K562 (cell line): ENCODE results near the gene LRRC4. TPM values are rescaled to one million over a fixed set of nuclear protein-coding genes. Genes with fewer than 3 reads are reported as not detected.
A peak's percentile ranks its signal among the peaks of the same experiment; 100 is the strongest.

ENCODE experiments used
- ATAC-seq: fragments of 200-7000 bp; cut with Tn5 transposase; 3 replicates; pipeline ENCODE4 v1.9.1; 2020; ENCODE audit warnings: moderate library complexity
- BruUV-seq: library from RNA; stranded (reverse); fragments of 400-500 nt; replicated peaks from 2 replicates; lab custom pipeline; 2021; lab: Mats Ljungman, UMichigan
- CTCF ChIA-PET: fragments of 300-600 bp; formaldehyde crosslinking; extraction: SDS; loops from one replicate; lab custom pipeline; 2021; ENCODE audit warnings: low intra/inter-chr PET ratio; lab: Yijun Ruan, JAX
- POLR2A ChIA-PET: fragments of 300-600, 350-650 bp; sonication (Branson Sonifier 250); formaldehyde crosslinking; extraction: SDS; loops from one replicate; lab custom pipeline; 2021; ENCODE audit warnings: antibody characterized with exemption, inconsistent platforms; lab: Yijun Ruan, JAX
- DNase-seq, 4 experiments: peaks; one replicate each; pipeline versions ENCODE4 v3.0.0 to v3.0.0-alpha.2; 2011 to 2018; ENCODE audit warnings: low spot score in 3 of 4, mixed read lengths in 3 of 4; ENCODE audit errors: extremely low read depth in 1 of 4
- FAIRE-seq: peaks from 2 replicates; lab custom pipeline; 2011; peaks lifted over from hg19 to GRCh38; lab: Jason Lieb, UNC
- H2AFZ ChIP-seq: 2 replicates; pipeline ENCODE4 v1.6.0; 2011; ENCODE audit warnings: low read depth, low read length, control low read depth, inconsistent platforms
- H3K27ac ChIP-seq: fragments of 200-600 bp; 3 replicates; pipeline ENCODE4 v1.8.0; 2011; ENCODE audit warnings: low read depth, mild to moderate bottlenecking, control low read depth, inconsistent platforms, low read length, moderate library complexity, mixed read lengths; ENCODE audit errors: extremely low read depth
- H3K27me3 ChIP-seq, 2 experiments: fragments of 300-600 bp in 1 of 2; 2 replicates in 1 of 2; 3 replicates in 1 of 2; pipeline versions ENCODE4 v1.6.0 to v1.8.0; 2011; ENCODE audit warnings: inconsistent platforms in 2 of 2, low read length in 2 of 2, mild to moderate bottlenecking in 1 of 2, mixed read lengths in 1 of 2, moderate library complexity in 1 of 2; ENCODE audit not compliant: control insufficient read depth in 2 of 2, insufficient read depth in 2 of 2
- H3K36me3 ChIP-seq: fragments of 300-600 bp; 3 replicates; pipeline ENCODE4 v1.8.0; 2011; ENCODE audit warnings: mild to moderate bottlenecking, low read length, inconsistent platforms; ENCODE audit not compliant: control insufficient read depth, insufficient read depth
- H3K4me1 ChIP-seq, 2 experiments: fragments of 200-600 bp in 1 of 2; replicated peaks in 1 of 2; 2 replicates in 1 of 2; 3 replicates in 1 of 2; pipeline versions ENCODE4 v1.5.1 to v1.8.0; 2011; ENCODE audit warnings: inconsistent platforms in 2 of 2, low read length in 2 of 2, mild to moderate bottlenecking in 1 of 2, mixed read lengths in 1 of 2, moderate library complexity in 1 of 2; ENCODE audit not compliant: control insufficient read depth in 2 of 2, insufficient read depth in 2 of 2
- H3K4me2 ChIP-seq: 2 replicates; pipeline ENCODE4 v1.6.1; 2011; ENCODE audit warnings: low read length, control low read depth, inconsistent platforms, mixed read lengths; ENCODE audit not compliant: insufficient read depth
- H3K4me3 ChIP-seq: fragments of 200-600 bp; sonication (generic), shearing (Covaris generic); 2 replicates; pipeline ENCODE4 v1.5.1; 2016; ENCODE audit warnings: control low read depth, inconsistent platforms
- H3K79me2 ChIP-seq: fragments of 200-600 bp; 3 replicates; pipeline ENCODE4 v1.8.0; 2011; ENCODE audit warnings: low read length, inconsistent platforms; ENCODE audit not compliant: control insufficient read depth, insufficient read depth
- H3K9ac ChIP-seq, 2 experiments: 2 replicates each; pipeline versions ENCODE4 v1.6.0 to v1.6.1; 2011; ENCODE audit warnings: low read depth in 2 of 2, low read length in 2 of 2, control low read depth in 1 of 2, inconsistent platforms in 1 of 2, mild to moderate bottlenecking in 1 of 2, mixed read lengths in 1 of 2; ENCODE audit not compliant: insufficient read depth in 1 of 2
- H3K9me1 ChIP-seq: one replicate; pipeline ENCODE4 v1.6.0; 2011; ENCODE audit warnings: inconsistent platforms, mild to moderate bottlenecking, low read length, moderate library complexity; ENCODE audit not compliant: control insufficient read depth, insufficient read depth
- H3K9me3 ChIP-seq: replicated peaks from 2 replicates; pipeline ENCODE4 v1.5.1; 2011; ENCODE audit warnings: low read depth, low read length, inconsistent platforms; ENCODE audit not compliant: control insufficient read depth, insufficient read depth
- H4K20me1 ChIP-seq: replicated peaks from 2 replicates; pipeline ENCODE4 v1.6.1; 2011; ENCODE audit warnings: low read length, inconsistent platforms, mixed read lengths; ENCODE audit not compliant: control insufficient read depth, insufficient read depth
- CCAR2 ChIP-seq: fragments of 200-400 bp; formaldehyde crosslinking; IDR thresholded peaks from 2 replicates; pipeline ENCODE4 v1.6.1; 2017; ENCODE audit warnings: mild to moderate bottlenecking, low read depth, low read length
- EWSR1 ChIP-seq: fragments of 450-650 bp; IDR thresholded peaks from 2 replicates; pipeline ENCODE4 v1.6.1; 2018; ENCODE audit warnings: borderline replicate concordance, mild to moderate bottlenecking, low read depth, moderate library complexity; ENCODE audit not compliant: partially characterized antibody
- FOS ChIP-seq: IDR thresholded peaks from 3 replicates; pipeline ENCODE4 v1.6.1; 2011; ENCODE audit not compliant: insufficient read length; ENCODE audit errors: extremely low read depth
- GMEB1 ChIP-seq: fragments of 250-450 bp; sonication (Bioruptor Pico); IDR thresholded peaks from 2 replicates; pipeline ENCODE4 v1.4.0; 2020; ENCODE audit warnings: mild to moderate bottlenecking
- KDM1A ChIP-seq, 2 experiments: fragments of 450-650 bp; IDR thresholded peaks; 2 replicates each; pipeline ENCODE4 v1.6.1; 2016; ENCODE audit warnings: mild to moderate bottlenecking in 2 of 2
- KLF10 ChIP-seq: fragments of 250-450 bp; sonication (Bioruptor Pico); IDR thresholded peaks from 2 replicates; pipeline ENCODE4 v1.6.1; 2021; ENCODE audit warnings: matching md5 sums
- NCOA2 ChIP-seq, 2 experiments: fragments of 450-650 bp; IDR thresholded peaks; 2 replicates each; pipeline ENCODE4 v1.6.1; 2018; ENCODE audit warnings: mild to moderate bottlenecking in 2 of 2, moderate library complexity in 1 of 2; ENCODE audit not compliant: partially characterized antibody in 2 of 2
- NR2C2 ChIP-seq, 2 experiments: fragments of 200-800 bp in 1 of 2; sonication (Bioruptor generic) in 1 of 2; sonication (generic) in 1 of 2; formaldehyde crosslinking in 1 of 2; IDR thresholded peaks; 2 replicates each; pipeline versions ENCODE4 v1.6.1 to v1.8.0; 2016 to 2022; ENCODE audit warnings: mild to moderate bottlenecking in 1 of 2, missing compliant biosample characterization in 1 of 2, missing genetic modification characterization in 1 of 2, missing genetic modification reagents in 1 of 2
- OTX1 ChIP-seq: fragments of 450-650 bp; formaldehyde crosslinking; IDR thresholded peaks from 2 replicates; pipeline ENCODE4 v1.4.0; 2022; ENCODE audit warnings: mild to moderate bottlenecking
- POLR2AphosphoS5 ChIP-seq: IDR thresholded peaks from 2 replicates; pipeline ENCODE4 v1.6.1; 2011; ENCODE audit warnings: mild to moderate bottlenecking, low read depth, low read length, moderate library complexity; ENCODE audit not compliant: control insufficient read depth, insufficient read depth
- RAD51 ChIP-seq: fragments of 450-650 bp; IDR thresholded peaks from 2 replicates; pipeline ENCODE4 v1.7.1; 2016; ENCODE audit warnings: low read depth, mild to moderate bottlenecking, borderline replicate concordance
- SPI1 ChIP-seq: IDR thresholded peaks from 2 replicates; pipeline ENCODE4 v1.6.1; 2011; ENCODE audit warnings: low read depth, low read length, control low read depth, borderline replicate concordance
- STAT5A ChIP-seq: IDR thresholded peaks from 2 replicates; pipeline ENCODE4 v1.6.1; 2012; ENCODE audit warnings: low read length, inconsistent platforms, borderline replicate concordance
- USF2 ChIP-seq: sonication (generic); formaldehyde crosslinking; IDR thresholded peaks from 2 replicates; pipeline ENCODE4 v1.5.0; 2020; ENCODE audit warnings: missing genetic modification reagents
- WGBS: fragments of 100-300 bp; shearing (Covaris generic); methylation state at CpG from one replicate; pipeline ENCODE4 v1.1.6; 2016; ENCODE audit warnings: low coverage, mixed read lengths; ENCODE audit not compliant: insufficient coverage; ENCODE audit errors: missing lambda C conversion rate; 5-methylcytosine and 5-hydroxymethylcytosine counted together
- in situ Hi-C: fragments of 300-500 bp; cut with MboI; formaldehyde crosslinking; loops from 4 replicates; pipeline ENCODE4 v1.15.0; 2018; ENCODE audit warnings: inconsistent platforms, mixed read lengths
- intact Hi-C: fragments of 100-400 bp; cut with micrococcal nuclease; formaldehyde crosslinking; loops from 2 replicates; pipeline ENCODE4 v1.14.2; 2022
- polyA plus RNA-seq, 8 experiments: library from polyadenylated mRNA; depleted of rRNA in 4 of 8; stranded (reverse) in 5 of 8; unstranded in 3 of 8; fragments of >200 nt; fragmentation: Nextera tagmentation in 2 of 8; fragmentation: Illumina TruSeq in 1 of 8; extraction: Ambion mirVana in 2 of 8; extraction: Trizol in 1 of 8; gene quantifications; 2 replicates each; pipeline versions ENCODE4 v1.2.1 to v1.2.3, GENCODE V29; 2011 to 2014; ENCODE audit warnings: inconsistent platforms in 1 of 8, missing spikeins in 1 of 8
- total RNA-seq, 7 experiments: library from RNA; depleted of rRNA in 6 of 7; stranded (reverse); fragments of >200 nt in 6 of 7; fragmentation: Illumina TruSeq in 2 of 7; extraction: Trizol in 2 of 7; gene quantifications; 2 replicates each; pipeline versions ENCODE4 v1.2.1 to v1.2.3, GENCODE V29; 2011 to 2021; ENCODE audit warnings: low replicate concordance in 1 of 7

LRRC4 gene
- total and polyA plus RNA-seq, 9 of the 15 experiments (the other 6 are each of a cell fraction or from before 2014, with no cell fraction given), result 0.04 to 0.11 TPM; not detected in 7

- H3K9me1 ChIP-seq, result peaks cover 7% of the 10 kb centered on the region
- no peak overlapping the region for H3K9ac ChIP-seq
- ATAC-seq, result no peak
- in situ Hi-C loops, result no loop called here
- no peak for TF ChIP-seq GMEB1 (CRISPR knock-in tag)
- no peak for TF ChIP-seq OTX1 (CRISPR knock-in tag)
- TF ChIP-seq SPI1, result peak; percentile 35; the same call in 1 of the 2 replicates
- TF ChIP-seq, all 486 proteins: peak for 1
- Histone ChIP-seq H3K36me3 (peaks cover 54% of the 10 kb centered on the region), H3K27ac (no peak overlapping the region), H3K27me3 (no peaks in the 10 kb centered on the region), H4K20me1 (no peaks in the 10 kb centered on the region; the same call in 1 of the 2 replicates), H3K79me2 (no peaks in the 10 kb centered on the region; the same call in 1 of the 3 replicates), H3K9me3 (no peaks in the 10 kb centered on the region), H3K4me3 (no peak overlapping the region), H3K4me2 (no peak overlapping the region), H2AFZ (no peak overlapping the region), H3K4me1 (peaks cover 10 to 24% of the 10 kb centered on the region in 2 experiments; a peak in 3 of 5 replicates)
- CTCF ChIA-PET, result no interaction called here
- BruUV-seq, result no TSS peak
- POLR2A ChIA-PET, result interaction anchor here (0.7 to 1.1 kb wide), 2 partner anchors 8 to 11 kb away, joined by 3 to 4 read pairs; no protein-coding TSS in a partner anchor
- DNase-seq, result no peak
- intact Hi-C loops, result no loop called here
- WGBS, result 56% methylated on average over 2 of the region's 2 CpGs
- FAIRE-seq, result no peak
Measured at GRCh38 chr7:128003787-128004186, 27.4 kb downstream of the LRRC4 start.

- 85% methylated on average over 3 of the region's 3 CpGs for whole genome bisulfite sequencing
- BruUV-seq, result no TSS peak
- ChIA-PET POLR2A (no interaction called here), CTCF (no interaction called here)
- no peaks in the 10 kb centered on the region; the same call in 1 of the 2 replicates for H4K20me1 ChIP-seq
- H3K4me2 ChIP-seq, result no peak overlapping the region
- H3K36me3 ChIP-seq, result peaks cover 60% of the 10 kb centered on the region
- no peaks in the 10 kb centered on the region for H3K9me3 ChIP-seq
- in situ Hi-C loops (no loop called here), intact Hi-C loops (no loop called here)
- H3K4me1 ChIP-seq, result peaks cover 15 to 28% of the 10 kb centered on the region in 2 experiments; a peak in 4 of 5 replicates
- no peak overlapping the region for H3K4me3 ChIP-seq
- no peak overlapping the region for H3K27ac ChIP-seq
- DNase-seq, result no peak
- H3K9me1 ChIP-seq, result peaks cover 7% of the 10 kb centered on the region
- no peak for ATAC-seq
- H3K79me2 ChIP-seq, result no peaks in the 10 kb centered on the region; the same call in 1 of the 3 replicates
- no peak for FAIRE-seq
- H3K9ac ChIP-seq, result no peak overlapping the region
- H2AFZ ChIP-seq, result no peak overlapping the region
- no peaks in the 10 kb centered on the region for H3K27me3 ChIP-seq
- TF ChIP-seq EWSR1 (no peak), KDM1A (IDR thresholded peaks at IDR 0.05) (no peak), RAD51 (no peak), NCOA2 (IDR thresholded peaks at IDR 0.05; ENCODE audit: partially characterized antibody in 2 of 2) (no peak), KLF10 (CRISPR knock-in tag) (no peak), FOS (no peak), CCAR2 (no peak), NR2C2 (CRISPR knock-in tag; IDR thresholded peaks at IDR 0.05) (no peak), NR2C2 (tag; IDR thresholded peaks at IDR 0.05) (no peak), STAT5A (no peak), POLR2AphosphoS5 (no peak), USF2 (CRISPR knock-in tag) (no peak)
Measured at GRCh38 chr7:128003167-128003566, 28.1 kb downstream of the LRRC4 start.
